KOPT-K1 (cell line): ENCODE data around the gene NTM.

Source experiments
- H3K27ac ChIP-seq: fragments of 200-600 bp; sonication (generic); 2 replicates; pipeline ENCODE4 v1.5.1; 2016; ENCODE audit warnings: antibody characterized with exemption, mild to moderate bottlenecking, low read depth, low read length; ENCODE audit not compliant: poor library complexity, severe bottlenecking
- H3K36me3 ChIP-seq: fragments of 200-600 bp; sonication (generic); 2 replicates; pipeline ENCODE4 v1.5.1; 2017; ENCODE audit warnings: antibody characterized with exemption, mild to moderate bottlenecking, low read length, moderate library complexity; ENCODE audit not compliant: insufficient read depth
- H3K9me3 ChIP-seq: fragments of 200-600 bp; sonication (generic); 2 replicates; pipeline ENCODE4 v1.5.1; 2017; ENCODE audit warnings: antibody characterized with exemption, low read length, mild to moderate bottlenecking; ENCODE audit not compliant: insufficient read depth, poor library complexity, severe bottlenecking

NTM gene

GRCh38 chr11:131893103-131893890 is 522.9 kb downstream of the NTM start:
- no peaks in the 10 kb centered on the region for H3K9me3 ChIP-seq
- no peak overlapping the region for H3K27ac ChIP-seq
- no peaks in the 10 kb centered on the region for H3K36me3 ChIP-seq

- no peaks in the 10 kb centered on the region for H3K9me3 ChIP-seq
- H3K36me3 ChIP-seq, result no peaks in the 10 kb centered on the region
- no peak overlapping the region for H3K27ac ChIP-seq
These were observed 523.6 kb downstream of the NTM start for GRCh38 chr11:131893988-131894387.

DNA sequence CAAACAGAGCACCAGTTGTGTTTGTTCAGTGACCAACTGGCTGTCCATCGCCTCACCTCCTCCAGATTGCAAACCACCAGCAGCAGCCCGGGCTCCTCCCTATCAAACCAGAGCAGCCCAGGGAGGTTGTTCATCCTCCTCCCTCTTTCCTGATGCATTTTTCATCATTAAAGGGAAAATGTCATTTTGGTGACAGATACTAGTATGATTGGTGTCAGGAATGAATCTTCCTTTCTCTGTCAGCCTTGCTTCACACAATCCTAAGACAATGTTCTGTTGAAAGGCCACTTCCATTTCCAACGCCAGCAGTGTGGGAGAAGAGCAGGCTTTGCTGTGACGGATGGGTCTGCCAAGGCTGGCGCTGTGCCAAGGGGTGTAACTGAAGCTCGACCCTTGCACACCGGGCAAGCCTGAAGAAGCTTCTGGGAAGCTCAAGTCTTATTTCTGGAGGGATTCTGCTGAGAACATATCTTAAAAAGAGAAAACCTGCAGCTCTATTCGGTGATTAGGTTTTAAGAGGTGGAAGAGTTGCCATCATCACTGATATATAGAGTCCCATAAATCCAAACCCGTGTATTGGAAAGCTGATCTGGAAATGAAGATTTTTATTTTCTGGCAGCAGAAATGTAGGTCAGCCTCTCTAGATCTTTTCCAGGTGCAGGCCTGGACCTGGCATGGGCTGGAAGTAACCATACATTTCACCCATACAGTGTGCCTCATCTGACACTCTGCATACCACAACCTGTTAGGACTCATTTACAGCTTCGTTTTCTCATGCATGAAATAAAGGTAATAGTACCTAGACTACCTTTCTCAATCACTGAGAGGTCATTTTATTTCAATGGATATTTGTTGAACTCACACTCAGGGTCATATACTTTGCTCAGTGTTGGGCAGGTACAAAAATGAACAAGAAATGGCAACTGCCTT is 524.5 kb downstream of the NTM start:
- Histone ChIP-seq H3K9me3 (no peaks in the 10 kb centered on the region), H3K36me3 (no peaks in the 10 kb centered on the region), H3K27ac (no peak overlapping the region)

DNA sequence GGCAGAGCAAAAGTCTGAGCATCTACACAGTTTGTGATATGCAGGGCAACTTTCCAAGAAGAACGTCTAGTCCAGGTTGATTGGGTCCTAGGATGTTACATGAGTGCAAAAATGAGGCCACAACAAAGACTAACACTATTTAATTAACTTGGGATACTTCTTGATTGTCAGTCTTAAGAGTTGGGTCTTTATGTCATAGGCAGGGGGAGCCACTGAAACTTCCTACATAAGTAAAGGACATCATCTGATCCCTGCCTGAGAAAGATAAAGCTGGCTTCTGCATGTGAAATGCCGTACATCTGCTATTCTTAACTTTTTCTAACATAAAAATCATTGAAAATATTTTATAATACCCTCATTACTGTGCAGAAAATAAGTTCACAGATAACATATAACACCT is 525.5 kb downstream of the NTM start:
- Histone ChIP-seq H3K27ac (no peak overlapping the region), H3K9me3 (no peaks in the 10 kb centered on the region), H3K36me3 (no peaks in the 10 kb centered on the region)

DNA sequence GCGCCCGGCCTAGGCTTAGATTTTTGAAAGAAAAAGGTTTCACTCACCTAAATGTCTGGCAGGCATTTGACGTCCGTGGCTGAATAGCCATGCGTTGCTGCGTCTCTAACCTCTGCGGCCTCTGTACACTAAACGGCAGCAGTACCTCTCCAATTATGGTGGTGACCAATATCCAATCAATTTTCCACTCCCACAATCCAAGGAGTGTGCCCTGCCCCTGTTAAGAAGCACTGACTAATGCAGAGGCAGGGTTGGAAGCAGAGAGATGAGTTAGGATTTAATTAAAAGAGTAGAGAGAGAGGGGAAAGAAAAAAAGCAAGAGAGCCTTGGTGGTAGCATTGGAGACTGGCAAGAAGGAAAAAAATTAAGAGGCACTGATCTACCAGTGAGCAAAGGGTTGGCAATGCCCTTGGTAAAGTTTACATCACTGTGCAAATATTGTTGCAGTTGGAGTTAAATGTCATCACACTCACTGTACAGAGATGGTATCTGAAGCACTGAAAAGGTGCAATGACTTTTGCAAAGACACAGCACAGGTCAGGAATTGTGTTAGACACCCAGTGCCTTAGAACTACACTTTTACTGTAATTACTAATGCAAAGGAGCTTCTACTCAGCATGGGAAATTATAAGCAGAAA is 526.7 kb downstream of the NTM start:
- Histone ChIP-seq H3K9me3 (no peaks in the 10 kb centered on the region), H3K36me3 (no peaks in the 10 kb centered on the region), H3K27ac (no peak overlapping the region)

- Histone ChIP-seq H3K9me3 (no peaks in the 10 kb centered on the region), H3K27ac (no peak overlapping the region), H3K36me3 (no peaks in the 10 kb centered on the region)
These were observed 527.5 kb downstream of the NTM start for GRCh38 chr11:131897956-131898355.

GRCh38 chr11:131898949-131899348 is 528.5 kb downstream of the NTM start:
- no peaks in the 10 kb centered on the region for H3K36me3 ChIP-seq
- no peak overlapping the region for H3K27ac ChIP-seq
- no peaks in the 10 kb centered on the region for H3K9me3 ChIP-seq

DNA sequence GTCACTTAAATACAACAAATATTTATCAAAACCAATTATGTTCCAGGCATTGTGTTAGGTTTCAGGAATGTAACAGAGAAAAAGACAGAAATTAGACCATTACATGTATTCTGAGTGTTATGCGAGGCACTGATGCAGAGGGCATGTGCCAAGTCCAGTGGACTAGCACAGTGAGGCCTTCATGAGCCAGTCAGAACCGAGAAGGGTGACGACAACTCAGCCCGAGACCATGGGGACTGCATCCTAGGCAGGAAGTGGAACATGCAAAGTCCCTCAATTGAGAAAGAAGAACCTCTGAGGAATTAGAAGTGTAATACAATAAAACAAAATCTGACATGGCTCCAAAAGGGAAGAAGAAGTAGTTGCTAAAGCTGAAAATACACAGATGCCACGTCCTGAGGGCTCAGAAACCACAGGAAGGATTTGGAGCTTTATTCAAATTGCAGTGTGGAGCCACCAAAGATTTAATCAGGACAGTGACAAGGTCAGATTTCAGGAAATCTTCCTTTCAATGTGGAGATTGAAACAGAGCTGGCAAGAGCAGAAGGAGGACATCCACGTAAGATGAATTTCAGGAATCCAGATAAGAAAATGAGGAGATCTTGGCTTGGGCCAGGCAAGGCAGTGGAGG is 529.6 kb downstream of the NTM start:
- Histone ChIP-seq H3K27ac (no peak overlapping the region), H3K9me3 (no peaks in the 10 kb centered on the region)

DNA sequence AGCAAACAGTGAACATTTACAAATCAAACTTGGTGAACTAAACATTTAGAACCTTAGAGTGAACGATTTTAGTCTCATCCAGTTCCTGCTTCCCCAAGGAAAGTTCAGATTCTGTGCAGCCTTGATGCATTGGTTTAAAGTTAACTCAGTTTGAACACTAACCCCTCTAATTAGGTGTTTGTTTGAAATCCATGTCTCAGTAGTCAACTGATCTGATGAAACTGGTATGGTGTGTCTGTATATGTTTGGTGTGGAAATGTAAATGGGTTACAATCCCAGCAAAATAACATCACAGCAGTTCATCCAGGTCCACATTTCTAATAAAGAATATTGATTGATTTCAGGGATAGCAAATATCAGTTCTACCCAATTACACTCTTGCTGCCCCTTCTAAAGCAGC is 532.0 kb downstream of the NTM start:
- no peaks in the 10 kb centered on the region for H3K9me3 ChIP-seq
- no peaks in the 10 kb centered on the region for H3K36me3 ChIP-seq
- no peak overlapping the region for H3K27ac ChIP-seq

More for the DNA sequence above, 529.6 kb downstream of the NTM start:
- no peaks in the 10 kb centered on the region for H3K36me3 ChIP-seq

DNA sequence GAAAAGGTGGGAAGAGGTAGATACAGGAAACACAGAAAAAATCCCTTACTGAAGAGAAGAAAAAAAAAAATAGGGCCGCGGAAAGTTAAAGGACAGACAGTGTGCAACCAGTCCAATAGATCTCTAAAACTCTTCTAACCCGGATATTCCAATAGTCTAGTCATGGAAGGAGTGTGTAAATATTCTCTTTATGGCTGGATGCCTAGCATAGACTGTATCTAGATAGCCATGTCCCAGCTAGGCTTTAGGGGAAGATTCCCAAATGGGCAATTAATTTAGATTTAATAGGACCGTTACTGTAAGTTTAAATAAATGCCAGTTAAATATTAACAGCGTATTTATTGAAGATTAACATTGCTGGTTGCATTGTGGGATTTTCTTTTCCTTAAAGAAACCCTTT is 532.7 kb downstream of the NTM start:
- Histone ChIP-seq H3K36me3 (no peaks in the 10 kb centered on the region), H3K9me3 (no peaks in the 10 kb centered on the region), H3K27ac (no peak overlapping the region)

GRCh38 chr11:131904756-131905155 is 534.3 kb downstream of the NTM start:
- Histone ChIP-seq H3K27ac (no peak overlapping the region), H3K36me3 (no peaks in the 10 kb centered on the region), H3K9me3 (no peaks in the 10 kb centered on the region)

DNA sequence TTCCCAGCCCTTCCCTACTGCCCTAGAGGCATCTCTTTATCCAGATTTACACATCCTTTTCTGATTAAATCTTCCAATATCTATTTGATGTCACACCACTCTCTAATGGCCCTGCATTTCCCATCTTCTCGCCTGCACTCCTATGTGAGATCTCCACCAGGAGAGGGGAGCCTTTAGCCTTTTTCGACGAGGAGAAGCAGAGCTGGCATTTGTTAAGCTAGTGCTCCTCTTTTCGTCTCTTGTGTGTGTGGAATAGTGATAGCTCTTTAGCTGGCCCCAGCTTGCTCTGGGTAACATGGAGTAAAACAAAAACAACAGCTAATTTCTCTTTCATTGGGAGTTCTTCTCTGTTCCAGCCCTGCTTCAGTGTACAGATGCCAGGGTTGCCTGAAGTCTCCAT is 536.5 kb downstream of the NTM start:
- H3K9me3 ChIP-seq, result no peaks in the 10 kb centered on the region
- no peaks in the 10 kb centered on the region for H3K36me3 ChIP-seq
- no peak overlapping the region for H3K27ac ChIP-seq

GRCh38 chr11:131907371-131907770 is 537.0 kb downstream of the NTM start:
- Histone ChIP-seq H3K9me3 (no peaks in the 10 kb centered on the region), H3K27ac (no peak overlapping the region), H3K36me3 (no peaks in the 10 kb centered on the region)

DNA sequence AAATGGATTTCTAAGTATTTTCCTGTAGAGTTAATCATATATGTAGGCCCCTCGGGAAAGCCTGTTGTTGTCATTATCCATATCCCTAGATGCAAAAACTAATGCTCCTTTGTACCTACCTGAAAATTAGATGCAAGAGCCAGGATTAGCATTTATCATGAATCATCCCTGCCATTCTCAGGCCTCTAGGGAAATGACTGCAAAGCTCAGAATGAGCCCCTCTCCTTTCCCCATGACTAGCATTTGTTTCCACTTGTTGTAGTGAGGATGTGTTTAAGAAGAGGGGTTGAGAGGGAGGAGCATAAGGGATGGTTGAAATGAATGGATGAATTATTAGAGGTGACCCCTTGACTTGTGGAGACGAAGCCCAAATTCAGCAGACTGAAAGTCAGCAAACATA is 537.9 kb downstream of the NTM start:
- no peak overlapping the region for H3K27ac ChIP-seq
- H3K36me3 ChIP-seq, result no peaks in the 10 kb centered on the region
- no peaks in the 10 kb centered on the region for H3K9me3 ChIP-seq
